Lower lobe of right lung (tissue), 2 donors: Measurements from ENCODE around the gene GPAM. TPM values are rescaled to one million over a fixed set of nuclear protein-coding genes. Genes with fewer than 3 reads are reported as not detected.

Experiments used
- ATAC-seq, 2 donors: fragments of 200-7000 bp; cut with Tn5 transposase; one replicate each; pipeline ENCODE4 v1.9.1; 2020 to 2022; ENCODE audit warnings: mild to moderate bottlenecking in 2 of 2, moderate library complexity in 2 of 2
- DNase-seq: peaks from one replicate; pipeline ENCODE4 v3.0.0-alpha.2; 2020
- H3K27ac ChIP-seq: fragments of 200-600 bp; one replicate; pipeline ENCODE4 v1.8.0; 2022
- H3K27me3 ChIP-seq: fragments of 200-600 bp; one replicate; pipeline ENCODE4 v1.8.0; 2022; ENCODE audit warnings: low read depth
- H3K36me3 ChIP-seq: fragments of 200-600 bp; one replicate; pipeline ENCODE4 v1.8.0; 2022; ENCODE audit warnings: mild to moderate bottlenecking
- H3K4me1 ChIP-seq: fragments of 200-600 bp; one replicate; pipeline ENCODE4 v1.8.0; 2022
- H3K4me3 ChIP-seq: fragments of 200-600 bp; one replicate; pipeline ENCODE4 v1.8.0; 2022; ENCODE audit warnings: mild to moderate bottlenecking
- H3K9me3 ChIP-seq: fragments of 200-600 bp; one replicate; pipeline ENCODE4 v1.8.0; 2022
- CTCF ChIP-seq: fragments of 200-600 bp; IDR thresholded peaks from one replicate; pipeline ENCODE4 v1.8.0; 2022; ENCODE audit warnings: antibody characterized with exemption, mild to moderate bottlenecking
- intact Hi-C: fragments of 100-400 bp; cut with DNase I; formaldehyde crosslinking; loops from one replicate; pipeline ENCODE4 v1.11.0; 2022
- total RNA-seq: library from RNA; stranded (reverse); fragmentation: NEBNext Ultra II Directional; extraction: Animal tissue kit (Norgen Biotek cat#: 25700); gene quantifications from one replicate; pipeline ENCODE4 v1.2.1, GENCODE V29; 2021
- donor health status: DM: no; HTN: yes; CAD: no; lungs with severe emphysema.

The GPAM gene
- total RNA-seq, 1 donor from 2014 or later, result 27.2 TPM

GRCh38 chr10:112224933-112225529 lies 41.5 kb upstream of the GPAM start:
- Histone ChIP-seq H3K27ac (no peak overlapping the region), H3K27me3 (no peaks in the 10 kb centered on the region)

GRCh38 chr10:112223725-112224124 lies 40.2 kb upstream of the GPAM start:
- H3K4me1 ChIP-seq, result no peaks in the 10 kb centered on the region
- H3K9me3 ChIP-seq, result no peaks in the 10 kb centered on the region
- H3K27ac ChIP-seq, result no peak overlapping the region
- intact Hi-C loops, result no loop called here
- no peak overlapping the region for H3K4me3 ChIP-seq
- no peaks in the 10 kb centered on the region for H3K27me3 ChIP-seq
- no peaks in the 10 kb centered on the region for H3K36me3 ChIP-seq
- DNase-seq (no peak), ATAC-seq (no peak)
- TF ChIP-seq CTCF, result no peak

More at GRCh38 chr10:112224933-112225529, 41.5 kb upstream of the GPAM start:
- Histone ChIP-seq H3K36me3 (no peaks in the 10 kb centered on the region), H3K4me3 (no peak overlapping the region), H3K9me3 (no peaks in the 10 kb centered on the region), H3K4me1 (no peaks in the 10 kb centered on the region)
- no peak for DNase-seq
- intact Hi-C loops, result no loop called here
- no peak for TF ChIP-seq CTCF
- no peak for ATAC-seq

GRCh38 chr10:112222799-112223198 lies 39.2 kb upstream of the GPAM start:
- DNase-seq (no peak), ATAC-seq (no peak)
- H3K27me3 ChIP-seq, result no peaks in the 10 kb centered on the region
- no peak overlapping the region for H3K4me3 ChIP-seq
- no peak overlapping the region for H3K27ac ChIP-seq
- no peaks in the 10 kb centered on the region for H3K9me3 ChIP-seq
- intact Hi-C loops, result no loop called here
- H3K4me1 ChIP-seq, result no peaks in the 10 kb centered on the region
- no peak for TF ChIP-seq CTCF
- H3K36me3 ChIP-seq, result no peaks in the 10 kb centered on the region

GRCh38 chr10:112221545-112221944 lies 38.0 kb upstream of the GPAM start:
- intact Hi-C loops, result no loop called here
- ATAC-seq, result no peak
- no peak for DNase-seq
- no peak overlapping the region for H3K27ac ChIP-seq
- no peaks in the 10 kb centered on the region for H3K36me3 ChIP-seq
- H3K9me3 ChIP-seq, result no peaks in the 10 kb centered on the region
- H3K4me3 ChIP-seq, result no peak overlapping the region
- no peaks in the 10 kb centered on the region for H3K4me1 ChIP-seq
- no peaks in the 10 kb centered on the region for H3K27me3 ChIP-seq
- TF ChIP-seq CTCF, result no peak

GRCh38 chr10:112218960-112219359 lies 35.4 kb upstream of the GPAM start:
- TF ChIP-seq CTCF, result no peak
- Histone ChIP-seq H3K27ac (no peak overlapping the region), H3K27me3 (no peaks in the 10 kb centered on the region), H3K36me3 (no peaks in the 10 kb centered on the region), H3K9me3 (no peaks in the 10 kb centered on the region), H3K4me1 (no peaks in the 10 kb centered on the region), H3K4me3 (no peak overlapping the region)
- DNase-seq (no peak), ATAC-seq (no peak)
- intact Hi-C loops, result no loop called here

GRCh38 chr10:112218036-112218390 lies 34.4 kb upstream of the GPAM start:
- intact Hi-C loops, result no loop called here
- no peaks in the 10 kb centered on the region for H3K9me3 ChIP-seq
- H3K27ac ChIP-seq, result no peak overlapping the region
- ATAC-seq, result no peak
- H3K4me1 ChIP-seq, result no peaks in the 10 kb centered on the region
- no peaks in the 10 kb centered on the region for H3K27me3 ChIP-seq
- H3K4me3 ChIP-seq, result no peak overlapping the region
- no peaks in the 10 kb centered on the region for H3K36me3 ChIP-seq
- no peak for TF ChIP-seq CTCF
- DNase-seq, result no peak
